Esophagus squamous epithelium (tissue), 5 donors: ENCODE results near the gene CHIT1. TPM values are rescaled to one million over a fixed set of nuclear protein-coding genes. Genes with fewer than 3 reads are reported as not detected.
"Not testable (repeated sequence)": the region's sequence is repeated elsewhere in the genome, so short reads cannot be mapped to it uniquely, and the experiment has no call there.

Source experiments
- DNase-seq: peaks from one replicate; lab custom pipeline; 2025; lab: John Stamatoyannopoulos, UW
- H3K27ac ChIP-seq, 4 donors: fragments of 200-600 bp; sonication (generic); one replicate each; pipeline ENCODE4 v1.5.1; 2016 to 2019; ENCODE audit warnings: mild to moderate bottlenecking in 1 of 4
- H3K27me3 ChIP-seq, 4 donors: fragments of 200-600 bp; sonication (generic); 1 replicate in 3 of 4; 2 replicates in 1 of 4; pipeline versions ENCODE4 v1.5.1 to v1.6.0; 2017 to 2021; ENCODE audit warnings: antibody characterized with exemption in 1 of 4
- H3K36me3 ChIP-seq, 3 donors: fragments of 200-600 bp; sonication (generic); one replicate each; pipeline ENCODE4 v1.5.1; 2016 to 2019
- H3K4me1 ChIP-seq, 3 donors: fragments of 200-600 bp; sonication (generic); one replicate each; pipeline ENCODE4 v1.5.1; 2017 to 2019
- H3K4me3 ChIP-seq, 4 donors: fragments of 200-600 bp; sonication (generic); 1 replicate in 3 of 4; 2 replicates in 1 of 4; pipeline ENCODE4 v1.5.1; 2016 to 2019; ENCODE audit warnings: mild to moderate bottlenecking in 2 of 4, moderate library complexity in 1 of 4
- H3K9me3 ChIP-seq, 3 donors: fragments of 200-600 bp; sonication (generic); one replicate each; pipeline ENCODE4 v1.5.1; 2016 to 2019
- POLR2A ChIP-seq, 4 donors: fragments of 450-650 bp; IDR thresholded peaks; one replicate each; pipeline ENCODE4 v1.6.1; 2017; ENCODE audit warnings: antibody characterized with exemption in 4 of 4, mild to moderate bottlenecking in 4 of 4, moderate library complexity in 3 of 4
- WGBS, 2 donors: methylation state at CpG; one replicate each; pipeline ENCODE4 v1.1.5; 2018; 5-methylcytosine and 5-hydroxymethylcytosine counted together
- intact Hi-C: fragments of 100-400 bp; cut with DNase I; formaldehyde crosslinking; loops from one replicate; pipeline ENCODE4 v1.15.0; 2022
- total RNA-seq, 4 donors: library from RNA; depleted of rRNA; stranded (reverse); fragments of >200 nt; gene quantifications; one replicate each; pipeline ENCODE4 v1.1.0, GENCODE V29; 2016
- TF ChIP-seq, protein P1 (sequence below), 6 experiments: fragments of 450-650 bp in 4 of 6; fragments of 200-600 bp in 2 of 6; sonication (generic) in 2 of 6; IDR thresholded peaks; one replicate each; pipeline ENCODE4 v1.5.1; 2016 to 2019; ENCODE audit warnings: antibody characterized with exemption in 6 of 6, mild to moderate bottlenecking in 4 of 6, moderate library complexity in 4 of 6
- donor health status: DM: yes; HTN: yes; CAD: no.

The CHIT1 gene
- total RNA-seq, 4 donors from 2014 or later, result 1.00 TPM; not detected in 3

DNA sequence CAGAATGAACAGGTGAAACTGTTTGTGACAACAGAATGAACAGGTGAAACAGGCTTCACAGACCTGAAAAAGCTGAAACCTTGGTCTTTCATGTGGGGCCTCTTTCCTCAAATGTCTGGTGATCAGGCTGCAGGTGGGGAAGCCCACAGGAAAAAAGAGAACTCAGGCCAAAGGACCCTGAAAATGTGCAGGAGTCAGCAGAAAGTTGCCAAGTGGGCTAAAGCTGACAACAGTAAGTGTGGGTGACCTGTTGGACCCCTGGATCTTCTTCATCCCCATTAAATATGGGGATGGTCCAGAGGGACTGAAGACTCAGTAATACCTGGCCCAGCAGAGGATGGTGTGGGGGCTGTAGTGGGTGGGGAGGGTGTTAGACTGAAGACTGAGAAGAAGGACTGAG, 9.1 kb upstream of the CHIT1 start:
- Histone ChIP-seq H3K36me3 (no peaks in the 10 kb centered on the region), H3K9me3 (peaks cover 0 to 19% (median 11%) of the 10 kb centered on the region in 3 donors), H3K4me3 (no peak overlapping the region), H3K27me3 (peaks cover 0 to 25% (median 0%) of the 10 kb centered on the region in 4 donors), H3K4me1 (no peaks in the 10 kb centered on the region), H3K27ac (no peak overlapping the region)
- TF ChIP-seq, protein P1, sequence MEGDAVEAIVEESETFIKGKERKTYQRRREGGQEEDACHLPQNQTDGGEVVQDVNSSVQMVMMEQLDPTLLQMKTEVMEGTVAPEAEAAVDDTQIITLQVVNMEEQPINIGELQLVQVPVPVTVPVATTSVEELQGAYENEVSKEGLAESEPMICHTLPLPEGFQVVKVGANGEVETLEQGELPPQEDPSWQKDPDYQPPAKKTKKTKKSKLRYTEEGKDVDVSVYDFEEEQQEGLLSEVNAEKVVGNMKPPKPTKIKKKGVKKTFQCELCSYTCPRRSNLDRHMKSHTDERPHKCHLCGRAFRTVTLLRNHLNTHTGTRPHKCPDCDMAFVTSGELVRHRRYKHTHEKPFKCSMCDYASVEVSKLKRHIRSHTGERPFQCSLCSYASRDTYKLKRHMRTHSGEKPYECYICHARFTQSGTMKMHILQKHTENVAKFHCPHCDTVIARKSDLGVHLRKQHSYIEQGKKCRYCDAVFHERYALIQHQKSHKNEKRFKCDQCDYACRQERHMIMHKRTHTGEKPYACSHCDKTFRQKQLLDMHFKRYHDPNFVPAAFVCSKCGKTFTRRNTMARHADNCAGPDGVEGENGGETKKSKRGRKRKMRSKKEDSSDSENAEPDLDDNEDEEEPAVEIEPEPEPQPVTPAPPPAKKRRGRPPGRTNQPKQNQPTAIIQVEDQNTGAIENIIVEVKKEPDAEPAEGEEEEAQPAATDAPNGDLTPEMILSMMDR (IDR thresholded peaks at IDR 0.05), result no peak
- no peak for TF ChIP-seq POLR2A (IDR thresholded peaks at IDR 0.05)
- intact Hi-C loops, result no loop called here
- DNase-seq, result no peak

DNA sequence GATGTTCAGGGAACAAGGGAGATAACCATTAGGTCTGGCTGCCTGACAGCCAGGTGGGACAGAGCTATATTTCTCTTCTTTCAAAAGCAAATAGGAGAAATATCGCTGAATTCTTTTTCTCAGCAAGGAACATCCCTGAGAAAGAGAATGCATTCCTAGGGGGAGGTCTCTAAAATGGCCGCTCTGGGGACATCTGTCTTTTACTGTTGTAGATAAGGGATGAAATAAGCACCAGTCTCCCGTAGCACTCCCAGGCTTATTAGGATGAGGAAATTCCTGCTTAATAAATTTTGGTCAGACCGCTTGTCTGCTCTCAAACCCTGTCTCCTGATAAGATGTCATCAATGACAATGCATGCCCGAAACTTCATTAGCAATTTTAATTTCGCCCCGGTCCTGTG, 5.4 kb upstream of the CHIT1 start:
- intact Hi-C loops, H3K27ac ChIP-seq: not testable (repeated sequence)
- WGBS, 2 donors, result 81 to 83% methylated on average over 7 of the region's 7 CpGs

DNA sequence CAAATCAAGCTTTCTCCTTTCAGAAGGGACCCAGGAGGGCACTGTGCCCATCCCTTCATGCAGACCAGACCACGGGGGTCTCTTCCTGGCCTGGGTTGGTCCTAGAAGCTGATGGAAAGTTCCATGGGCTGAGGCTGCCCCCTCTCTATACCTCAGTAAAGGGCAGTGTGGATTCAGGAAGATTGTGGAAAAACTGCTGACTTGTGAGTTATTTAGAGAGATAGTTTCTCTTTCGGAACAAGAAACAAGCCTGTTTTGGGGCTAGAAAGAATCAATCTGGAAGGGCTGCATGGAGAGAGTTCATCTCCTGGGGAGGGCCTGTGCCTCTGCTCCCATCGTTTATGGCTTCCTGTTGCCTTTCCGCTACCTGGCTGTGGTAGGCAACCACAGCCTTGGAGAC, 803 bp downstream of the CHIT1 start:
- 68 to 81% methylated on average over 3 to 4 of the region's 4 CpGs for WGBS, 2 donors
- no peak for DNase-seq
- H3K4me1 ChIP-seq, result no peaks in the 10 kb centered on the region
- no peaks in the 10 kb centered on the region for H3K36me3 ChIP-seq
- no peak overlapping the region for H3K27ac ChIP-seq
- peaks cover 0 to 65% (median 0%) of the 10 kb centered on the region in 4 donors for H3K27me3 ChIP-seq
- intact Hi-C loops, result no loop called here
- H3K4me3 ChIP-seq, result no peak overlapping the region
- no peaks in the 10 kb centered on the region for H3K9me3 ChIP-seq
- TF ChIP-seq POLR2A (IDR thresholded peaks at IDR 0.05), result no peak
- TF ChIP-seq, protein P1 (IDR thresholded peaks at IDR 0.05), result no peak

More for the DNA sequence above, 5.4 kb upstream of the CHIT1 start:
- DNase-seq, H3K4me1 ChIP-seq, H3K36me3 ChIP-seq, H3K4me3 ChIP-seq: not testable (repeated sequence)
- Histone ChIP-seq H3K27me3 (peaks cover 0 to 40% (median 0%) of the 10 kb centered on the region in 4 donors), H3K9me3 (peaks cover 0 to 19% (median 11%) of the 10 kb centered on the region in 3 donors)

DNA sequence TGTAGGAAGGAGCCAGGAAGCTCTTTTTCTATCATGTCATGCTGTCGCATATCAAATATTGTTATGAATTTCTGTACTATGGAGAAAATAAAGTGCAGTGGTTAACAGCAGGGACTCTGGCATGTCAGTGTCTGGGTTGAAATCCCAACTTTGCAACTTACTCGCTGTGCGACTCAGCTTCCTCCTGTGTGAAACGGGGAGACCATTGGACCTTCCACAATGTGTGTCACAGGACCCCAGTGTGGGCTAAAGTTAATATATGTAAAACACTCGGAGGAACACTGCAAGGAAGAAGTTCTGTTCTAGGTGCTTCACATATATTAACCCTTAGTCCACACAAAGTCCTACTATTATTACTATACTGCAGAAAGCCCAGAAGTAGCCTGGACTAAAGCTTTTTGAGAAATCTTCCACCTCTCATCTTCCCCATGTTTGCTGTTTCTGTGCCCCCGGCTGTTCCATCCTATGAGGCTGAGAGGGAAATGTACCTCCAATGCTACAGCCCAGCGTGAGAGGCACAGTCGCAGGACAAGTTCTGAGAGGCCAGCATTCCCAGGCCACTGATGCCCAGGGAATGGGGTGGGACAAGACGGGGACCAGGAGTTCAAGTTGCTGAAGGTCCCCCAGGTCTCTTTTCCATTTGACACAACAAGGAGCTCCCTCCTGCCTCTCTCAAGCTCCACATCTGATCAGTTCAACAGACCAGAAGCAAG, 1.9 kb downstream of the CHIT1 start:
- no peak for DNase-seq
- 72 to 80% methylated on average over 8 to 9 of the region's 9 CpGs for WGBS, 2 donors
- H3K9me3 ChIP-seq, result no peaks in the 10 kb centered on the region
- no peaks in the 10 kb centered on the region for H3K4me1 ChIP-seq
- intact Hi-C loops, result no loop called here
- H3K4me3 ChIP-seq, result no peak overlapping the region
- H3K27ac ChIP-seq, result no peak overlapping the region
- peaks cover 0 to 62% (median 0%) of the 10 kb centered on the region in 4 donors for H3K27me3 ChIP-seq
- H3K36me3 ChIP-seq, result no peaks in the 10 kb centered on the region
- TF ChIP-seq, protein P1 (IDR thresholded peaks at IDR 0.05), result no peak
- TF ChIP-seq POLR2A (IDR thresholded peaks at IDR 0.05), result no peak

DNA sequence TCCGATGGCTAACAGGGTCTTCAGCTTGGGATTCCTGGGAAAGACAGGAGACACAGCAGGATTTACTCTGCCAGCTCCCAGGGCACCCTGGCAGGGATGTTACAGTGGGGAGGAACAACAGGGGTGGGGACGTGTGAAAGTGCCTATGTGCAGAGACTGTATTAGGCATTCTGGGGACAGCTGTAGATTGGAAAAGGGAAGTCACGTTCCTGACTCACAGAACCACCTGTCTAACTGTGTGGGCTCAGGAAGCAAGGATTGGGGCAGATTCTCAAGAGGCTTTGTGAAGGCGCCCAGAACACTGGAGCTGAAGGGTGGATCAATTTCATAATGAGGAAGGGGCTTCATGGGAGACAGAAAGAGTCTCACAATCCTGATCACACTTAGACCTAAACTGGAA, 4.4 kb downstream of the CHIT1 start:
- TF ChIP-seq POLR2A (IDR thresholded peaks at IDR 0.05), result no peak
- TF ChIP-seq, protein P1 (IDR thresholded peaks at IDR 0.05), result no peak
- intact Hi-C loops, result no loop called here
- Histone ChIP-seq H3K4me1 (no peaks in the 10 kb centered on the region), H3K27me3 (peaks cover 0 to 45% (median 0%) of the 10 kb centered on the region in 4 donors), H3K27ac (no peak overlapping the region), H3K36me3 (no peaks in the 10 kb centered on the region), H3K4me3 (no peak overlapping the region), H3K9me3 (no peaks in the 10 kb centered on the region)
- WGBS, 2 donors, result 59 to 60% methylated on average over 3 of the region's 4 CpGs
- DNase-seq, result no peak
